DMS 273 (cell line): ENCODE results near the gene L1CAM.

Experiments used
- DNase-seq: peaks from one replicate; lab custom pipeline; 2025; ENCODE audit not compliant: unreplicated experiment; lab: John Stamatoyannopoulos, UW

The L1CAM gene

DNA sequence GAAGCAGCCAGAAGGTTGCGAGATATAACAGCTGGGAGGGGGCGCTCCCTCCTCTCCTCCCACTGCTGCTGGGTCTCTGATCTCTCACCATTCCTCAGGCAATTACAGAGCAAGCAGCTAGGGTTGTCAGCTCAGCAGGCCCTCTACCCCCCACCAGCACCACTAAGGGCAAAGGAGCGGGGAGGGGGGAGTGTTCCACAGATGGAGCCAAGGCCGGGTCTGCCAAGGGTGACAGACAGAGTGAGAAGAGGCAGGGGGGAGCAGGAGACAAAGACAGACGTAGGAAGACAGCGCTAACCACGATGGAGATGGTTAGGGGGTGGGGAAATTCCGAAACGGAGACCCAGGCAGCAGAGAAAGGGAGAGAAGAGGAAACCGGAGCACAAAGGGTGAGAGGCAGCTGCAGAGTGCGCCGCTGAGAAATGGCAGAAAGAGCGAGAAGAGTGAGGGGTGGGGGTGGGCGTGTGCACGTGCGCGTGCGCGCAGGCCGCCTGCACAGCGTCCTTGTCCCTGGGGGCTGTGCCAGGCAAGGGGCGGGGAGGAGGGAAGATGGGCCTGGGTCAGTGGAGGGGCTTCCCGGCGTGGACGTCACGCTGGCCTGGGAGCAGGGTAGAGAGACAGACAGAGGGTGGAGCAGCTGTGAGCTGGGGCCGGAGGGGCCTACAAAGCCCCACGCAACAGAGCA lies 6.9 kb downstream of the L1CAM start:
- peak; percentile 94 for DNase-seq

DNA sequence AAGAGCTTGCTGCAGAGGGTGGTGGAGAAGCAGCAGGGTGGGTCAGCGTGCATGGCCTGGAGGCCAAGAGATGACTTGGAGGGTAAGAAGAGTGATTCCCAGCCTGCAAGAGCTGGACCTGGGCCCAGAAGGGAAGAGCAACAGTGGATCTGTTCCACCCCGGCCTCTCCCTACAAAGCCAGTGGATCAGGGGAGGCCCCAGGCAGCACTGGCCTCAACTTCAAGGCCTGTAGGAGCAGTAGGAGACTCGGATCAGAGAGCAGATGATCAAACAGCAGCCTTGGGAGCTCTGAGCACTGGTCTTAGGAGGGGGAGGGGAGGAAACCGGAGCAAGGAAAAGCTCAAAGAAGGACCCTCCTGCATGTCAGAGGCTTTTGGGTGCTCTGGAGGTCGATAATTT lies 7.6 kb downstream of the L1CAM start:
- DNase-seq: no peak

GRCh38 chrX:153877571-153878261 lies 8.3 kb downstream of the L1CAM start:
- no peak for DNase-seq

DNA sequence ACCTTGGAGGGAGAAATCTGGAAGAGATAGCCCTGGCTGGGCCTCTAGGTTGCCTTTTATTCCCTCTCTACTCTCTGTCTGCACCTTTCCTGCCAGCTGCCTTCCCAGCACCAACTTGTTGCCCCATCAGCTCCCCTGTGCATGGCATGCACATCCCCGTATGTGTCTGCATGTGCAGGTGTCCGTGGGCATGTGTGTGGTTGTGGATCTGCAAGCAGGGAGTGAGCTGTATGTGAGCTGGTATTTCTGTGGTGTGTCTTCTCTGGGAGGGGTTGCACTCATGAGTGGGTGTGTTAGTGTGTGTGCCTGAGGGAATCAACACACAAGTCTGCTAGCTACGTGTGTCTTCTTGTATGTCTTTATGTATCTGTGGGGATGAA lies 9.9 kb downstream of the L1CAM start:
- DNase-seq: no peak

DNA sequence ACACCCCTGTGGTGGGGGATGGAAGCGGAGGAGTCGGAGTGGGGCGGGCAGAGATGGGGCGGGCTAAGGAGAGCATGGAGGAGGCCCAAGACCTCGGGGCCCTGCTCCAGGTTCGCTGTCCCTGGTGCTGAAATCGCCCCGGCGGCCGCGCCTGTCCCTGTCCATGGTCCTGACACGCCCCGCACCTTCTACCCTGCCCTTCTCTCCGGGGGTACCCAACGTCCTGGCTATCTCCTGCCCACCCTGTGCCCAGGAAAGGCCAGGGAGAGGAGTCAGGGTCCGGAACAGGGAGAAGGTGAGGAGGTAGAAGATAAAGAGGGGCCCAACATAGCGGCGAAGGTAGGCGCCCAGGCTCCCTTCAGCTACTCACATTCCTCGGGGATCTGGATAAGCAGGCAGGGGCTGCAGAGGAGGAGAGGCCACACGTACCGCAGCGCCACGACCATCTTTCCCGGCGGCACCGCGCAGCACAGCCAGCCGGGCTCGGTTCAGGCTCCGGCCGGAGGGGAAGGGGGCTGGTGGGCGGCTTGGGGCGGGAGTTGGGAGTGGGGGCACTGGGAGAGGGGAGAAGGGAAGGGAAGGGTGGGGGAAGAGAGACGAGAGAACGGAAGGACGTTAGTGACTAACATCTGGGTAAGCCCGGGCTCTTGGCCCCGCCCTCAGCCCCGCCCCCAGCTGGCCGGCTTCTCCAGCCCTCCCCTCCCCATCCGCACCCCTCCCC lies 10.4 kb downstream of the L1CAM start:
- DNase-seq: peak; percentile 68

GRCh38 chrX:153874366-153875125 lies 11.4 kb downstream of the L1CAM start:
- no peak for DNase-seq

GRCh38 chrX:153874085-153874365 lies 11.9 kb downstream of the L1CAM start:
- no peak for DNase-seq

DNA sequence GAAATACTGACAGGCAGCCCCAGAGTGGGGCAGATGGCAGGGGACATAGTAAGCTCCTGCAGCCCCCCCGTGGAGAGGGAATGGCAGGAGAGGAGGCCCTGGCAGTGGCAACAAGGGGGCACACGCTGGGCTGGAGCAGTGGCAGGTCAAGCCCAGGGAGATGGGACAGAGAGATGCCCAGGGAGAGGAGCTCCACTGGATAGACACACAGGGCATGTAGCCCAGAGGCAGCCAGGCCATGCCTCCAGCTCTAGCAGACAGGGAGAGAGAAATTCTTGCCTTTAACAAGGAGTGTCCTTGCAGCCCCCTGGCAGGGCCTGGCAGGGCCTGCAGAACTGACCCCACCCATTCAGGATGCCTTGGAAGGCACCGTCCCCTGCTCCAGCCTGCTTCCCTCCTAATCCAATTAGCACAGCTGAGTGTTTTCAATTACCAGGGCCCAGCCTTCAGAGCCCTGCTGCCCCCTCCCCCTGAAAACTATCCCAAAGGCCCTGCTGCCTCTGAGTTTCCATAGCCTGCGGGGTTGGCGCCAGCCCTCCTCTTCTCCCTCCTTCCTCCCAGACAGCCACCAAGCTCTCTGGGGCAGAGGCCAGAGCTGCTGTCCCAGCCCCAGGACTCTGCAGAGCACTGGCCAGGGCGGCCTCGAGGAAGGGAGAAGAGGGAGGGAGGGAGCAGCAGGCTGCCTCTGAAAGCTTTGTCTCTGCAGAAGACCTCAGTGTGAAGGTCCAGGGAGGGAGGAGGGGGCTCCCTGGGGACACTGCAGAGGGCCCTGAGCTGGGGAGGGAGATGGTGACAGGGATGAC lies 12.5 kb downstream of the L1CAM start:
- DNase-seq: peak; percentile 69

- no peak for DNase-seq
Observed at GRCh38 chrX:153871946-153872878, 13.8 kb downstream of the L1CAM start.

DNA sequence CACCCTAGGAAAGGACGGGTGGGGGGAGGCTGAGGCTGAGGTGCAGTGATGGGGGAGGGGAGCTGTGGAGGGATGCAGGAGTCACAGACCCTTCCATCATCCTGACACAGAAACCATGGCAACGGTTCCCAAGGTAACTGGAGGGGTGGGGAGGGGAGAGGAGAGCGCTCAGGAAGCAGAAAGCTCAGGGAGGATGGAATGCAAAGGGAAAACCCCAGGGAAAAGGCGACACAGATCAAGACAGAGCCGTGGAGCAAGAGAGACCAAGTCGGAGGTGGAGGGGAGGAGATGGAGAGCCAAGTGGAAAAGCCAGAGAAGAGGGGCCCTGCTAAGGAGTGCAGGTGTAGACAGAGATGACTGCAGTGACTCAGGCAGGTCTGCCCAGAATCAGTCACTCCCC lies 14.5 kb downstream of the L1CAM start:
- peak; percentile 66 for DNase-seq

DNA sequence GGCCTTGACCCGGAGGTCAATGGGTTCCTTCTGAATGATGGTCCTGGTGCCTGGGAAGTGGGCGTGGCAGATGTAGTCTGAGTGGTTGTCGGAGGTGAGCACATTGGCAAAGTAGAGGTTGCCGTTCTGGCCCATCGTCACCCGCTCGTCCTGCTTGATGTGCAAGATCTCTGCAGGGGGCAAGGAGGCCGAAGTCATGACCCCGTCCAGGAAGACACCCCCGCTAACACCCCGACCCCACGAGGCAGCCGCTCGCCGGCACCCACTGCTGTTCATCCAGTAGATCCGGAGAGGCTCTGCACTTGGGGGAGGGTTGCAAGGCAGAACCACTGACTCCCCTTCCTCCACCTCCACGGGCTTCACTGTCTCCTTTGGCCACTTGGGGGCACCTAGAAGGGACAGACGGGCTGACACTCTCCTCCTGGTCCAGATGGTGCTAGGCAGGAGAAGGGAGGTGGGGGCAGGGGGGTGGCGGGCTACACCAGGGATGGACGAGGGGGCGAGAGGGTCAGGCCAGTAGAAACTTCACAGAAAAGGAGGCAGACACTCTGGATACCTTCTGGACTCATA lies 15.1 kb downstream of the L1CAM start:
- DNase-seq: peak; percentile 54

- no peak for DNase-seq
Observed at GRCh38 chrX:153870288-153870690, 15.7 kb downstream of the L1CAM start.

GRCh38 chrX:153869473-153870287 lies 16.3 kb downstream of the L1CAM start:
- no peak for DNase-seq

DNA sequence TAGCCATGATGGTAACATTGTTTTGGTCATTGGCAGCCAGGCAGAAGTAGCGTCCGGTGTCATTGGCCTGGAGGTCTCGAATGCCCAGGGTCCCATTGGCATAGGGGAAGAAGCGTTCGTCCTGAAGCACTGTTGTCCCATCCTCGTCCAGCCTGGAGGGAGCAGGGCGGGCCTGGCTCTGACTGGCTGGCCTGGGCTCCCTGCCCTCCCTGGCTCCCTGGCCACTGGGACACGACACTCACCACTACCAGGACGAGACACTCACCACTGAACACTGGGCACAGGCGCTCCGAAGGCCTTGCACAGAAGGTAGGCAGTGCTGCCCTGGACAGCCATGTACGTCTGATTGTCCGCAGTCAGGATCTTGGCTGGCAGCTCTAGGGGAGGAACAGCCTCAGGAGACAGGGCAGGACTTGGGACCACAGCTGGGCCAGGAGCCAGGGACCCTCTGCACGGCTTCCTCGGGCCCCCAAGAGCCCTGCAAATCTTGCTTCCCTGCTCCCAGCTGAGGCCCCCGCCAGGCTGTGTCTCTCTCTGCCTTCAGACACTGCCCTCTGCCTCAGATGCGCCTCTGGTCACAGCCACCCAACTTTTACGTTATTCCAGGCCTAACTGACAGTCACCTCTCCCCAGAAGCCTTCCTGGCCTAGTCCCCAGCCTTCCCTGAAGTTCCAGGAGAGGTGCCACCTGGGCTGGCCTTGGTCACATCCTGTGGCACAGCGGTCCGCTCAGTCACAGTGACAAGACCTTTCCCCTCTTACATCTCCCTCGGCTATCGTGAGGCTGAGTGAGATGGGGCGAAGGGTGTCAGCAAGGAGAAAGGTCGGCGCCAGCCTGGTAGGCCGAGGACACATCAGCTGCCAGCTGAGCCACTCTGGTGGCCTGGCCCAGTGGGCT lies 17.1 kb downstream of the L1CAM start:
- DNase-seq: no peak

- DNase-seq: no peak
Observed at GRCh38 chrX:153867671-153868070, 18.3 kb downstream of the L1CAM start.

GRCh38 chrX:153867139-153867538 lies 18.8 kb downstream of the L1CAM start:
- no peak for DNase-seq

GRCh38 chrX:153866302-153867019 lies 19.5 kb downstream of the L1CAM start:
- DNase-seq: no peak
